Measurements from ENCODE around the gene MYL5. TPM values are rescaled to one million over a fixed set of nuclear protein-coding genes. Genes with fewer than 3 reads are reported as not detected.

MYL5 gene
- total RNA-seq, 4 donors from 2014 or later: 5.2 to 32.8 (median 12.9) TPM

- H3K27me3 ChIP-seq: no peaks in the 10 kb centered on the region
These were observed 8.3 kb downstream of the MYL5 start for GRCh38 chr4:682490-683172.

GRCh38 chr4:683247-683897 is 9.0 kb downstream of the MYL5 start:
- no peak for DNase-seq (ENCODE audit: low spot score in 2 of 2)

More at GRCh38 chr4:682490-683172, 8.3 kb downstream of the MYL5 start:
- TF ChIP-seq, protein P1, sequence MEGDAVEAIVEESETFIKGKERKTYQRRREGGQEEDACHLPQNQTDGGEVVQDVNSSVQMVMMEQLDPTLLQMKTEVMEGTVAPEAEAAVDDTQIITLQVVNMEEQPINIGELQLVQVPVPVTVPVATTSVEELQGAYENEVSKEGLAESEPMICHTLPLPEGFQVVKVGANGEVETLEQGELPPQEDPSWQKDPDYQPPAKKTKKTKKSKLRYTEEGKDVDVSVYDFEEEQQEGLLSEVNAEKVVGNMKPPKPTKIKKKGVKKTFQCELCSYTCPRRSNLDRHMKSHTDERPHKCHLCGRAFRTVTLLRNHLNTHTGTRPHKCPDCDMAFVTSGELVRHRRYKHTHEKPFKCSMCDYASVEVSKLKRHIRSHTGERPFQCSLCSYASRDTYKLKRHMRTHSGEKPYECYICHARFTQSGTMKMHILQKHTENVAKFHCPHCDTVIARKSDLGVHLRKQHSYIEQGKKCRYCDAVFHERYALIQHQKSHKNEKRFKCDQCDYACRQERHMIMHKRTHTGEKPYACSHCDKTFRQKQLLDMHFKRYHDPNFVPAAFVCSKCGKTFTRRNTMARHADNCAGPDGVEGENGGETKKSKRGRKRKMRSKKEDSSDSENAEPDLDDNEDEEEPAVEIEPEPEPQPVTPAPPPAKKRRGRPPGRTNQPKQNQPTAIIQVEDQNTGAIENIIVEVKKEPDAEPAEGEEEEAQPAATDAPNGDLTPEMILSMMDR (IDR thresholded peaks at IDR 0.05): no peak
- no peak for TF ChIP-seq EP300 (IDR thresholded peaks at IDR 0.05)
- TF ChIP-seq POLR2A (IDR thresholded peaks at IDR 0.05): no peak
- peaks cover 0 to 47% (median 12%) of the 10 kb centered on the region in 4 donors for H3K4me1 ChIP-seq
- no peaks in the 10 kb centered on the region for H3K9me3 ChIP-seq
- H3K27ac ChIP-seq: no peak overlapping the region
- no peaks in the 10 kb centered on the region for H3K36me3 ChIP-seq
- 89 to 93% methylated on average over 12 to 21 of the region's 23 CpGs for WGBS, 2 donors
- no peak overlapping the region for H3K4me3 ChIP-seq
- DNase-seq (ENCODE audit: low spot score in 2 of 2): no peak

GRCh38 chr4:683982-684622 is 9.8 kb downstream of the MYL5 start:
- no peak overlapping the region for H3K4me3 ChIP-seq
- TF ChIP-seq, protein P1 (IDR thresholded peaks at IDR 0.05): peak; percentile 43 to 76 (median 57)
- no peak for TF ChIP-seq POLR2A (IDR thresholded peaks at IDR 0.05)
- peak; percentile 42 to 67 for DNase-seq (ENCODE audit: low spot score in 2 of 2)
- 28 to 31% methylated on average over 11 to 18 of the region's 19 CpGs for WGBS, 2 donors
- no peaks in the 10 kb centered on the region for H3K36me3 ChIP-seq
- no peaks in the 10 kb centered on the region for H3K9me3 ChIP-seq
- H3K27ac ChIP-seq: peak overlapping the region in 1 of 4 donors; percentile 2
- H3K27me3 ChIP-seq: peaks cover 0 to 6% of the 10 kb centered on the region in 2 donors
- peaks cover 0 to 61% (median 20%) of the 10 kb centered on the region in 4 donors for H3K4me1 ChIP-seq

More at GRCh38 chr4:683247-683897, 9.0 kb downstream of the MYL5 start:
- Histone ChIP-seq H3K9me3 (no peaks in the 10 kb centered on the region), H3K27ac (peak overlapping the region in 1 of 4 donors; percentile 2), H3K4me3 (no peak overlapping the region), H3K36me3 (no peaks in the 10 kb centered on the region), H3K4me1 (peaks cover 0 to 54% (median 17%) of the 10 kb centered on the region in 4 donors), H3K27me3 (peaks cover 0 to 3% of the 10 kb centered on the region in 2 donors)
- 65 to 73% methylated on average over 13 to 24 of the region's 25 CpGs for WGBS, 2 donors
- TF ChIP-seq, protein P1 (IDR thresholded peaks at IDR 0.05): no peak
- no peak for TF ChIP-seq EP300 (IDR thresholded peaks at IDR 0.05)

GRCh38 chr4:684623-685327 is 10.4 kb downstream of the MYL5 start:
- WGBS, 2 donors: 70 to 73% methylated on average over 13 to 20 of the region's 21 CpGs
- no peak for DNase-seq (ENCODE audit: low spot score in 2 of 2)
- no peaks in the 10 kb centered on the region for H3K36me3 ChIP-seq
- no peak overlapping the region for H3K27ac ChIP-seq
- peaks cover 0 to 6% of the 10 kb centered on the region in 2 donors for H3K27me3 ChIP-seq
- no peaks in the 10 kb centered on the region for H3K9me3 ChIP-seq
- H3K4me1 ChIP-seq: peaks cover 0 to 67% (median 23%) of the 10 kb centered on the region in 4 donors
- TF ChIP-seq, protein P1 (IDR thresholded peaks at IDR 0.05): no peak
- TF ChIP-seq EP300 (IDR thresholded peaks at IDR 0.05) (no peak), POLR2A (IDR thresholded peaks at IDR 0.05) (no peak)
- no peak overlapping the region for H3K4me3 ChIP-seq

All from tibial nerve (tissue), 4 donors.